Mesothelial cell of epicardium (in vitro differentiated cells): ENCODE results near the gene TRPV3. TPM values are rescaled to one million over a fixed set of nuclear protein-coding genes. Genes with fewer than 3 reads are reported as not detected.

Source experiments
- DNase-seq, 2 experiments: peaks; one replicate each; pipeline ENCODE4 v3.0.0; 2021; ENCODE audit warnings: low spot score in 2 of 2; ENCODE audit not compliant: unreplicated experiment in 2 of 2
- H3K27ac Mint-ChIP-seq: 2 replicates; pipeline ENCODE4 v1.8.0; 2021; ENCODE audit warnings: mixed read lengths
- H3K27me3 Mint-ChIP-seq: 2 replicates; pipeline ENCODE4 v1.8.0; 2021; ENCODE audit warnings: low read depth, mixed read lengths
- H3K36me3 Mint-ChIP-seq: 2 replicates; pipeline ENCODE4 v1.8.0; 2021; ENCODE audit warnings: mixed read lengths
- H3K4me1 Mint-ChIP-seq: 2 replicates; pipeline ENCODE4 v1.8.0; 2021; ENCODE audit warnings: mixed read lengths
- H3K4me3 Mint-ChIP-seq: 2 replicates; pipeline ENCODE4 v1.8.0; 2021; ENCODE audit warnings: mild to moderate bottlenecking, moderate library complexity, mixed read lengths
- H3K9me3 Mint-ChIP-seq: 2 replicates; pipeline ENCODE4 v1.8.0; 2021; ENCODE audit warnings: mixed read lengths
- CTCF ChIP-seq: fragments of 200-600 bp; sonication (generic); IDR thresholded peaks from one replicate; pipeline ENCODE4 v1.5.0; 2021; ENCODE audit warnings: antibody characterized with exemption; ENCODE audit not compliant: unreplicated experiment
- total RNA-seq: library from RNA; stranded (reverse); gene quantifications from 3 replicates; pipeline ENCODE4 v1.2.1, GENCODE V29; 2021

Gene TRPV3
- 3.4 to 4.0 TPM (median 3.6 TPM) in 3 replicates for total RNA-seq

- Mint-ChIP-seq H3K4me1 (peaks cover 6% of the 10 kb centered on the region), H3K4me3 (no peak within 1 kb of the TSS), H3K27me3 (no peaks in the 10 kb centered on the region), H3K9me3 (no peaks in the 10 kb centered on the region), H3K36me3 (no peaks in the 10 kb centered on the region), H3K27ac (no peak within 1 kb of the TSS)
- DNase-seq, result no peak
- TF ChIP-seq CTCF, result no peak
Measured at GRCh38 chr17:3557768-3558583, at the start of gene TRPV3. TSS of gene TRPV3 (minus strand) at chr17:3557812. CDS start at chr17:3554850, 2,962 bp downstream.

- Mint-ChIP-seq H3K27ac (no peak overlapping the region), H3K9me3 (no peaks in the 10 kb centered on the region), H3K27me3 (no peaks in the 10 kb centered on the region), H3K36me3 (peaks cover 25% of the 10 kb centered on the region), H3K4me3 (no peak overlapping the region), H3K4me1 (no peaks in the 10 kb centered on the region)
- no peak for TF ChIP-seq CTCF
- DNase-seq, result no peak
Measured at GRCh38 chr17:3603870-3604259, 46.3 kb upstream of the TRPV3 start.

- Mint-ChIP-seq H3K36me3 (peaks cover 21% of the 10 kb centered on the region), H3K4me1 (no peaks in the 10 kb centered on the region), H3K27ac (no peak overlapping the region), H3K4me3 (no peak overlapping the region), H3K9me3 (no peaks in the 10 kb centered on the region), H3K27me3 (no peaks in the 10 kb centered on the region)
- DNase-seq, result no peak
- no peak for TF ChIP-seq CTCF
Measured at GRCh38 chr17:3603119-3603869, 45.7 kb upstream of the TRPV3 start.

GRCh38 chr17:3602499-3602898 lies 44.9 kb upstream of the TRPV3 start:
- Mint-ChIP-seq H3K9me3 (no peaks in the 10 kb centered on the region), H3K27ac (no peak overlapping the region), H3K27me3 (no peaks in the 10 kb centered on the region), H3K4me1 (no peaks in the 10 kb centered on the region), H3K36me3 (peaks cover 19% of the 10 kb centered on the region), H3K4me3 (no peak overlapping the region)
- TF ChIP-seq CTCF, result peak; percentile 57
- no peak for DNase-seq

- DNase-seq, result no peak
- H3K9me3 Mint-ChIP-seq, result no peaks in the 10 kb centered on the region
- no peaks in the 10 kb centered on the region for H3K4me1 Mint-ChIP-seq
- peaks cover 15% of the 10 kb centered on the region for H3K36me3 Mint-ChIP-seq
- no peak overlapping the region for H3K4me3 Mint-ChIP-seq
- no peak for TF ChIP-seq CTCF
- no peak overlapping the region for H3K27ac Mint-ChIP-seq
- H3K27me3 Mint-ChIP-seq, result no peaks in the 10 kb centered on the region
Measured at GRCh38 chr17:3600529-3601205, 43.1 kb upstream of the TRPV3 start.
